ENCODE results near the gene TEX35. TPM values are rescaled to one million over a fixed set of nuclear protein-coding genes. Genes with fewer than 3 reads are reported as not detected.

TEX35 gene
- total and polyA plus RNA-seq, 10 of the 15 experiments (the other 5 are each of a cell fraction or from before 2014, with no cell fraction given) = not detected

DNA sequence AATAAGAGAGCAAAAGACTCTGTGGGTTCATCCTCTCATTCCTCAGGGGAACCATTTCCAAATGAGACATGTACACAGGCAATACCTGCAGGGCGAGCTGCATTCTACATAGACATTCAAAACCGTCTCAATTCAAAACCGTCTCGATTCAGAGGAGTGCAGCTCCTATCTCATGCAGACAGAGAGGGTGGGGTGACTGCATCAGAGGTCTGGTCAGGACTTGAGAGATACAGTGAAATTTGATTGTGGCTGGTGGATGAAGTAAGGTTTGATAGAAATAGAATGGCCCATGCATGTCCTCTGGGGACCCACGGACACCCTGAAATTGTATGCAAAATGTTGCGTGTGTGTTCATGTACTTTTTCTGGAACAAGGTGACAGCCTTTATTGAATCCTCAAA is 27.3 kb downstream of the TEX35 start (continued):
- TF ChIP-seq, protein P1, sequence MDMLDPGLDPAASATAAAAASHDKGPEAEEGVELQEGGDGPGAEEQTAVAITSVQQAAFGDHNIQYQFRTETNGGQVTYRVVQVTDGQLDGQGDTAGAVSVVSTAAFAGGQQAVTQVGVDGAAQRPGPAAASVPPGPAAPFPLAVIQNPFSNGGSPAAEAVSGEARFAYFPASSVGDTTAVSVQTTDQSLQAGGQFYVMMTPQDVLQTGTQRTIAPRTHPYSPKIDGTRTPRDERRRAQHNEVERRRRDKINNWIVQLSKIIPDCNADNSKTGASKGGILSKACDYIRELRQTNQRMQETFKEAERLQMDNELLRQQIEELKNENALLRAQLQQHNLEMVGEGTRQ (IDR thresholded peaks at IDR 0.05; ENCODE audit: borderline replicate concordance, low read depth, low read length) = no peak
- TF ChIP-seq BCL11A (IDR thresholded peaks at IDR 0.05; ENCODE audit: low read depth, low read length) (no peak), SP1 (IDR thresholded peaks at IDR 0.05; ENCODE audit: low read depth, low read length) (no peak), KAT2A (conservative IDR thresholded peaks at IDR 0.05; ENCODE audit: control insufficient read depth, low read depth, low read length) (no peak)

DNA sequence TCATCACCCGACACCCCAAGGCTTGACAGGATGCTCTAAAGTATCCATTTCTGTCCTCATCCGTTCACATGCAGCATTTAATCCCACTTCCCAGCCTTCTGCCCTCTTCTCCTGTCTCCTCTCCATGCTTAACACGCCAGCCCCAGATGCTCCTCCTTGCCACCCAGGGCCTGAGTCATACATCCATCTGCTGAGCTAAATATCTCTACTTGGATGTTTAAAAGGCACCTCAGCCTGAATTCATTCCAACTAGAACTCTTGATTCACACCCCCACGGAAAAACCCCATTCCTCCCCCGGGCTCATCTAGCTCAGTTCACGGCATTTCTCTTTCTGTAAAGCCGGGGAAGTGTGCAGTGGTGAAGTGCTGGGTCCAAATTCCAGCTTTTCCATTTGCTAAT is 27.7 kb downstream of the TEX35 start:
- intact Hi-C loops (cut with micrococcal nuclease; ENCODE audit: unreplicated experiment) (loop anchor here (5.0 to 10.0 kb wide), 2 partner anchors 124 to 827 kb away; partner anchors contain the start of gene AXDND1), in situ Hi-C loops (cut with MboI) (loop anchor here (25.0 kb wide), 1 partner anchor 222 kb away; no protein-coding TSS in a partner anchor)
- H3K79me2 ChIP-seq (ENCODE audit: control insufficient read depth, insufficient read depth, low read length) = peaks cover 1% of the 10 kb centered on the region; the same call in 1 of the 2 replicates
- ATAC-seq (no peak), FAIRE-seq (no peak), DNase-seq (ENCODE audit: low read depth, low spot score) (no peak)
- no peak overlapping the region for H3K27ac ChIP-seq (ENCODE audit: control insufficient read depth, insufficient read depth)
- H3K4me3 ChIP-seq = no peak overlapping the region
- WGBS (ENCODE audit: insufficient coverage, insufficient replicate concordance, low lambda C conversion rate, missing lambda C conversion rate) = 78% methylated on average over 7 of the region's 7 CpGs
- ChIA-PET RAD21 (ENCODE audit: unreplicated experiment) (interaction anchor here (1.1 to 9.5 kb wide), 2 partner anchors 213 to 465 kb away, joined by 3 to 200 read pairs; no protein-coding TSS in a partner anchor), CTCF (interaction anchor here (0.7 to 15.3 kb wide), 10 partner anchors 14 to 828 kb away, joined by 3 to 283 read pairs (median 6); no protein-coding TSS in a partner anchor), POLR2A (no interaction called here), SMC1A (ENCODE audit: uncharacterized antibody, unreplicated experiment) (interaction anchor here (1.9 to 12.6 kb wide), 2 partner anchors 186 to 213 kb away, joined by 8 to 166 read pairs; no protein-coding TSS in a partner anchor)
- peaks cover 7% of the 10 kb centered on the region for H3K4me1 ChIP-seq (ENCODE audit: control insufficient read depth, insufficient read depth, low read length)
- H3K27me3 ChIP-seq (replicated peaks in 1 of 2; ENCODE audit: control insufficient read depth in 2 of 2, insufficient read depth in 2 of 2, low read length in 1 of 2) = no peaks in the 10 kb centered on the region
- H3K9ac ChIP-seq (ENCODE audit: control insufficient read depth, insufficient read depth, low read length) = no peak overlapping the region
- H3K36me3 ChIP-seq (ENCODE audit: control insufficient read depth in 2 of 2, insufficient read depth in 2 of 2, low read length in 1 of 2) = 0 out of 4 replicates have a peak, but pooled peaks cover 0 to under 1% of the 10 kb centered on the region in 2 experiments
- H4K20me1 ChIP-seq (ENCODE audit: control insufficient read depth, insufficient read depth) = no peaks in the 10 kb centered on the region
- H3K4me2 ChIP-seq (ENCODE audit: control insufficient read depth, insufficient read depth) = no peak overlapping the region
- BruUV-seq (replicated peaks) = no TSS peak
- no peak overlapping the region for H2AFZ ChIP-seq (ENCODE audit: control insufficient read depth, low read depth, low read length)
- no peaks in the 10 kb centered on the region for H3K9me3 ChIP-seq (replicated peaks; ENCODE audit: control insufficient read depth, insufficient read depth, low read length)
- TF ChIP-seq, protein P2, sequence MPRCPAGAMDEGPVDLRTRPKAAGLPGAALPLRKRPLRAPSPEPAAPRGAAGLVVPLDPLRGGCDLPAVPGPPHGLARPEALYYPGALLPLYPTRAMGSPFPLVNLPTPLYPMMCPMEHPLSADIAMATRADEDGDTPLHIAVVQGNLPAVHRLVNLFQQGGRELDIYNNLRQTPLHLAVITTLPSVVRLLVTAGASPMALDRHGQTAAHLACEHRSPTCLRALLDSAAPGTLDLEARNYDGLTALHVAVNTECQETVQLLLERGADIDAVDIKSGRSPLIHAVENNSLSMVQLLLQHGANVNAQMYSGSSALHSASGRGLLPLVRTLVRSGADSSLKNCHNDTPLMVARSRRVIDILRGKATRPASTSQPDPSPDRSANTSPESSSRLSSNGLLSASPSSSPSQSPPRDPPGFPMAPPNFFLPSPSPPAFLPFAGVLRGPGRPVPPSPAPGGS (IDR thresholded peaks at IDR 0.05; ENCODE audit: borderline replicate concordance, insufficient read depth, low read depth, low read length, poor library complexity, severe bottlenecking) = no peak
- TF ChIP-seq, protein P3, sequence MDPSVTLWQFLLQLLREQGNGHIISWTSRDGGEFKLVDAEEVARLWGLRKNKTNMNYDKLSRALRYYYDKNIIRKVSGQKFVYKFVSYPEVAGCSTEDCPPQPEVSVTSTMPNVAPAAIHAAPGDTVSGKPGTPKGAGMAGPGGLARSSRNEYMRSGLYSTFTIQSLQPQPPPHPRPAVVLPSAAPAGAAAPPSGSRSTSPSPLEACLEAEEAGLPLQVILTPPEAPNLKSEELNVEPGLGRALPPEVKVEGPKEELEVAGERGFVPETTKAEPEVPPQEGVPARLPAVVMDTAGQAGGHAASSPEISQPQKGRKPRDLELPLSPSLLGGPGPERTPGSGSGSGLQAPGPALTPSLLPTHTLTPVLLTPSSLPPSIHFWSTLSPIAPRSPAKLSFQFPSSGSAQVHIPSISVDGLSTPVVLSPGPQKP (IDR thresholded peaks at IDR 0.05; ENCODE audit: low read depth, low read length) = no peak
- TF ChIP-seq, protein P4, sequence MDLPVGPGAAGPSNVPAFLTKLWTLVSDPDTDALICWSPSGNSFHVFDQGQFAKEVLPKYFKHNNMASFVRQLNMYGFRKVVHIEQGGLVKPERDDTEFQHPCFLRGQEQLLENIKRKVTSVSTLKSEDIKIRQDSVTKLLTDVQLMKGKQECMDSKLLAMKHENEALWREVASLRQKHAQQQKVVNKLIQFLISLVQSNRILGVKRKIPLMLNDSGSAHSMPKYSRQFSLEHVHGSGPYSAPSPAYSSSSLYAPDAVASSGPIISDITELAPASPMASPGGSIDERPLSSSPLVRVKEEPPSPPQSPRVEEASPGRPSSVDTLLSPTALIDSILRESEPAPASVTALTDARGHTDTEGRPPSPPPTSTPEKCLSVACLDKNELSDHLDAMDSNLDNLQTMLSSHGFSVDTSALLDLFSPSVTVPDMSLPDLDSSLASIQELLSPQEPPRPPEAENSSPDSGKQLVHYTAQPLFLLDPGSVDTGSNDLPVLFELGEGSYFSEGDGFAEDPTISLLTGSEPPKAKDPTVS (IDR thresholded peaks at IDR 0.05; ENCODE audit: low read depth, low read length) = no peak
- TF ChIP-seq JUNB (IDR thresholded peaks at IDR 0.05) = no peak
- TF ChIP-seq MYC (IDR thresholded peaks at IDR 0.05; ENCODE audit: insufficient read depth, insufficient read length, insufficient replicate concordance, low read length, severe bottlenecking) = no peak
- no peak for TF ChIP-seq CBFB (IDR thresholded peaks at IDR 0.05; ENCODE audit: low read depth)
- TF ChIP-seq, protein P5, sequence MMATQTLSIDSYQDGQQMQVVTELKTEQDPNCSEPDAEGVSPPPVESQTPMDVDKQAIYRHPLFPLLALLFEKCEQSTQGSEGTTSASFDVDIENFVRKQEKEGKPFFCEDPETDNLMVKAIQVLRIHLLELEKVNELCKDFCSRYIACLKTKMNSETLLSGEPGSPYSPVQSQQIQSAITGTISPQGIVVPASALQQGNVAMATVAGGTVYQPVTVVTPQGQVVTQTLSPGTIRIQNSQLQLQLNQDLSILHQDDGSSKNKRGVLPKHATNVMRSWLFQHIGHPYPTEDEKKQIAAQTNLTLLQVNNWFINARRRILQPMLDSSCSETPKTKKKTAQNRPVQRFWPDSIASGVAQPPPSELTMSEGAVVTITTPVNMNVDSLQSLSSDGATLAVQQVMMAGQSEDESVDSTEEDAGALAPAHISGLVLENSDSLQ (IDR thresholded peaks at IDR 0.05) = no peak
- TF ChIP-seq, protein P6, sequence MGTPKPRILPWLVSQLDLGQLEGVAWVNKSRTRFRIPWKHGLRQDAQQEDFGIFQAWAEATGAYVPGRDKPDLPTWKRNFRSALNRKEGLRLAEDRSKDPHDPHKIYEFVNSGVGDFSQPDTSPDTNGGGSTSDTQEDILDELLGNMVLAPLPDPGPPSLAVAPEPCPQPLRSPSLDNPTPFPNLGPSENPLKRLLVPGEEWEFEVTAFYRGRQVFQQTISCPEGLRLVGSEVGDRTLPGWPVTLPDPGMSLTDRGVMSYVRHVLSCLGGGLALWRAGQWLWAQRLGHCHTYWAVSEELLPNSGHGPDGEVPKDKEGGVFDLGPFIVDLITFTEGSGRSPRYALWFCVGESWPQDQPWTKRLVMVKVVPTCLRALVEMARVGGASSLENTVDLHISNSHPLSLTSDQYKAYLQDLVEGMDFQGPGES (IDR thresholded peaks at IDR 0.05) = no peak
- TF ChIP-seq, protein P7, sequence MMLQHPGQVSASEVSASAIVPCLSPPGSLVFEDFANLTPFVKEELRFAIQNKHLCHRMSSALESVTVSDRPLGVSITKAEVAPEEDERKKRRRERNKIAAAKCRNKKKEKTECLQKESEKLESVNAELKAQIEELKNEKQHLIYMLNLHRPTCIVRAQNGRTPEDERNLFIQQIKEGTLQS (IDR thresholded peaks at IDR 0.05; ENCODE audit: borderline replicate concordance, extremely low read depth, low read depth, low read length) = no peak

Measured in GM12878 (cell line).